ENCODE data around the gene ANKRD13B.
"Not testable (repeated sequence)": the region's sequence is repeated elsewhere in the genome, so short reads cannot be mapped to it uniquely, and the experiment has no call there.

The ANKRD13B gene

GRCh38 chr17:29629839-29630238 is 36.9 kb downstream of the ANKRD13B start:
- DNase-seq, result no peak

- DNase-seq, result no peak
These were observed 37.8 kb downstream of the ANKRD13B start for GRCh38 chr17:29630630-29631193.

- peak in 1 of 58 donors; percentile 9 for DNase-seq
These were observed 41.0 kb downstream of the ANKRD13B start for GRCh38 chr17:29633886-29634285.

- no peak for DNase-seq
These were observed 47.5 kb downstream of the ANKRD13B start for GRCh38 chr17:29640413-29640812.

- no peak for DNase-seq
These were observed 48.2 kb downstream of the ANKRD13B start for GRCh38 chr17:29640981-29641642.

- no peak for DNase-seq
These were observed 49.3 kb downstream of the ANKRD13B start for GRCh38 chr17:29642171-29642611.

GRCh38 chr17:29643817-29644160 is 50.9 kb downstream of the ANKRD13B start:
- no peak for DNase-seq

- peak in 9 of 58 donors; percentile 6 to 61 (median 22) for DNase-seq
These were observed 52.7 kb downstream of the ANKRD13B start for GRCh38 chr17:29645515-29646051.

GRCh38 chr17:29648005-29648404 is 55.1 kb downstream of the ANKRD13B start:
- DNase-seq, result no peak

GRCh38 chr17:29649359-29649758 is 56.4 kb downstream of the ANKRD13B start:
- no peak for DNase-seq

GRCh38 chr17:29650396-29650795 is 57.5 kb downstream of the ANKRD13B start:
- DNase-seq, result no peak

- not testable (repeated sequence) for DNase-seq
These were observed 59.0 kb downstream of the ANKRD13B start for GRCh38 chr17:29651913-29652312.

- no peak for DNase-seq
These were observed 60.0 kb downstream of the ANKRD13B start for GRCh38 chr17:29652976-29653375.

- DNase-seq, result no peak
These were observed 61.2 kb downstream of the ANKRD13B start for GRCh38 chr17:29653995-29654714.

- no peak for DNase-seq
These were observed 62.4 kb downstream of the ANKRD13B start for GRCh38 chr17:29655323-29655722.

GRCh38 chr17:29659155-29659554 is 66.2 kb downstream of the ANKRD13B start:
- DNase-seq, result no peak

GRCh38 chr17:29661213-29661612 is 68.3 kb downstream of the ANKRD13B start:
- no peak for DNase-seq

GRCh38 chr17:29663155-29663554 is 70.2 kb downstream of the ANKRD13B start:
- peak in 7 of 58 donors; percentile 4 to 42 (median 11) for DNase-seq
